OCI-LY1 (cell line): ENCODE measurements around the gene COL8A1.

Experiments
- H2AFZ ChIP-seq: fragments of 200-600 bp; sonication (generic), shearing (Covaris generic); 2 replicates; pipeline ENCODE4 v1.6.0; 2014; ENCODE audit warnings: antibody characterized with exemption, mild to moderate bottlenecking, low read length
- H3F3A ChIP-seq: fragments of 200-600 bp; sonication (generic), shearing (Covaris generic); 2 replicates; pipeline ENCODE4 v1.6.0; 2014; ENCODE audit warnings: mild to moderate bottlenecking, antibody characterized with exemption, low read length, moderate library complexity; ENCODE audit not compliant: insufficient read depth
- H3K27ac ChIP-seq: fragments of 200-600 bp; sonication (generic); 2 replicates; pipeline ENCODE4 v1.5.1; 2014; ENCODE audit warnings: low read length, mixed run types, mild to moderate bottlenecking, low read depth; ENCODE audit not compliant: poor library complexity, severe bottlenecking
- H3K27me3 ChIP-seq: fragments of 200-600 bp; sonication (generic); 2 replicates; pipeline ENCODE4 v1.6.0; 2014; ENCODE audit warnings: antibody characterized with exemption, mild to moderate bottlenecking, low read length, moderate library complexity; ENCODE audit not compliant: insufficient read depth
- H3K36me3 ChIP-seq: fragments of 200-600 bp; sonication (generic); 2 replicates; pipeline ENCODE4 v1.6.1; 2014; ENCODE audit warnings: mild to moderate bottlenecking, antibody characterized with exemption, low read length, moderate library complexity, mixed read lengths; ENCODE audit not compliant: insufficient read depth
- H3K4me1 ChIP-seq: fragments of 200-600 bp; sonication (generic); 2 replicates; pipeline ENCODE4 v1.5.1; 2014; ENCODE audit warnings: mild to moderate bottlenecking, low read length, moderate library complexity; ENCODE audit not compliant: insufficient read depth, severe bottlenecking
- H3K4me2 ChIP-seq: fragments of 200-600 bp; sonication (generic), shearing (Covaris generic); 2 replicates; pipeline ENCODE4 v1.6.1; 2014; ENCODE audit warnings: low read length
- H3K4me3 ChIP-seq: fragments of 200-600 bp; sonication (generic); 2 replicates; pipeline ENCODE4 v1.5.1; 2014; ENCODE audit warnings: low read length, low read depth, mild to moderate bottlenecking, mixed read lengths; ENCODE audit not compliant: poor library complexity, severe bottlenecking
- H3K79me2 ChIP-seq: fragments of 200-600 bp; shearing (Covaris generic); 2 replicates; pipeline ENCODE4 v1.6.1; 2016; ENCODE audit warnings: mixed run types, low read length, mixed read lengths; ENCODE audit not compliant: insufficient read depth
- H3K9ac ChIP-seq: fragments of 200-600 bp; sonication (generic), shearing (Covaris generic); 2 replicates; pipeline ENCODE4 v1.6.1; 2014; ENCODE audit warnings: mild to moderate bottlenecking, low read length, mixed read lengths
- H3K9me2 ChIP-seq: fragments of 200-600 bp; sonication (generic), shearing (Covaris generic); 2 replicates; pipeline ENCODE4 v1.6.1; 2014; ENCODE audit warnings: low read depth, mild to moderate bottlenecking, low read length, mixed read lengths
- H3K9me3 ChIP-seq: fragments of 200-600 bp; shearing (Covaris generic); 2 replicates; pipeline ENCODE4 v1.6.1; 2014; ENCODE audit warnings: low read length, mixed read lengths
- H4K20me1 ChIP-seq: fragments of 200-600 bp; sonication (generic), shearing (Covaris generic); 2 replicates; pipeline ENCODE4 v1.6.0; 2016; ENCODE audit warnings: mild to moderate bottlenecking, low read length; ENCODE audit not compliant: insufficient read depth
- EZH2 ChIP-seq: fragments of 200-600 bp; sonication (generic), shearing (Covaris generic); IDR thresholded peaks from 2 replicates; pipeline ENCODE4 v1.8.0; 2017; ENCODE audit warnings: borderline replicate concordance, mixed run types, mild to moderate bottlenecking, antibody characterized with exemption, low read length, moderate library complexity, mixed read lengths
- TF ChIP-seq, protein P1 (sequence below): fragments of 200-600 bp; sonication (generic), shearing (Covaris generic); IDR thresholded peaks from 2 replicates; pipeline ENCODE4 v1.5.1; 2017; ENCODE audit warnings: mild to moderate bottlenecking, antibody characterized with exemption, low read length, moderate library complexity, mixed read lengths

Gene COL8A1

DNA sequence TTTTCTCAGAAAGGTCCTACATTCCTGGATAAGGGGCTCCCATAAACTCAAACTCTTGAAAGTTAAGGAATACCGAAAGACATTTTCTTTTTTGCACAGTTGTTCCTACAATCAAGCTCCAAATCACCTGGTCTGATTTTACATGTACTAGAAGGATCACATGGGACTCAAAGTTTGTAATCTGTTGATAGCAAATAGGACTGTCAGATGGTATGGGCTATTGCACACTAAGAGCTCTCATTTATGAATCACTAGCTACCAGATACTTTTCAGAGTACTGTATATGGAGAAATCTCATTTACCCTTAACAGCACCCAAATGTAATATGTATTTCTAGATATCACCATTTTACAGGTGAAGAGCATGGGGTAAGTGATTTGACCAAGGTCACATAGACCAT lies 129.7 kb downstream of the COL8A1 start:
- Histone ChIP-seq H3K27me3 (no peaks in the 10 kb centered on the region), H3K9me3 (no peaks in the 10 kb centered on the region), H3K4me2 (no peak overlapping the region), H2AFZ (no peak overlapping the region), H3K27ac (no peak overlapping the region), H3K9ac (no peak overlapping the region), H3K4me1 (no peaks in the 10 kb centered on the region), H3K4me3 (no peak overlapping the region), H3K79me2 (no peaks in the 10 kb centered on the region), H3K9me2 (no peaks in the 10 kb centered on the region), H3F3A (no peaks in the 10 kb centered on the region), H4K20me1 (no peaks in the 10 kb centered on the region), H3K36me3 (no peaks in the 10 kb centered on the region)
- no peak for TF ChIP-seq EZH2
- TF ChIP-seq, protein P1, sequence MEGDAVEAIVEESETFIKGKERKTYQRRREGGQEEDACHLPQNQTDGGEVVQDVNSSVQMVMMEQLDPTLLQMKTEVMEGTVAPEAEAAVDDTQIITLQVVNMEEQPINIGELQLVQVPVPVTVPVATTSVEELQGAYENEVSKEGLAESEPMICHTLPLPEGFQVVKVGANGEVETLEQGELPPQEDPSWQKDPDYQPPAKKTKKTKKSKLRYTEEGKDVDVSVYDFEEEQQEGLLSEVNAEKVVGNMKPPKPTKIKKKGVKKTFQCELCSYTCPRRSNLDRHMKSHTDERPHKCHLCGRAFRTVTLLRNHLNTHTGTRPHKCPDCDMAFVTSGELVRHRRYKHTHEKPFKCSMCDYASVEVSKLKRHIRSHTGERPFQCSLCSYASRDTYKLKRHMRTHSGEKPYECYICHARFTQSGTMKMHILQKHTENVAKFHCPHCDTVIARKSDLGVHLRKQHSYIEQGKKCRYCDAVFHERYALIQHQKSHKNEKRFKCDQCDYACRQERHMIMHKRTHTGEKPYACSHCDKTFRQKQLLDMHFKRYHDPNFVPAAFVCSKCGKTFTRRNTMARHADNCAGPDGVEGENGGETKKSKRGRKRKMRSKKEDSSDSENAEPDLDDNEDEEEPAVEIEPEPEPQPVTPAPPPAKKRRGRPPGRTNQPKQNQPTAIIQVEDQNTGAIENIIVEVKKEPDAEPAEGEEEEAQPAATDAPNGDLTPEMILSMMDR: no peak

DNA sequence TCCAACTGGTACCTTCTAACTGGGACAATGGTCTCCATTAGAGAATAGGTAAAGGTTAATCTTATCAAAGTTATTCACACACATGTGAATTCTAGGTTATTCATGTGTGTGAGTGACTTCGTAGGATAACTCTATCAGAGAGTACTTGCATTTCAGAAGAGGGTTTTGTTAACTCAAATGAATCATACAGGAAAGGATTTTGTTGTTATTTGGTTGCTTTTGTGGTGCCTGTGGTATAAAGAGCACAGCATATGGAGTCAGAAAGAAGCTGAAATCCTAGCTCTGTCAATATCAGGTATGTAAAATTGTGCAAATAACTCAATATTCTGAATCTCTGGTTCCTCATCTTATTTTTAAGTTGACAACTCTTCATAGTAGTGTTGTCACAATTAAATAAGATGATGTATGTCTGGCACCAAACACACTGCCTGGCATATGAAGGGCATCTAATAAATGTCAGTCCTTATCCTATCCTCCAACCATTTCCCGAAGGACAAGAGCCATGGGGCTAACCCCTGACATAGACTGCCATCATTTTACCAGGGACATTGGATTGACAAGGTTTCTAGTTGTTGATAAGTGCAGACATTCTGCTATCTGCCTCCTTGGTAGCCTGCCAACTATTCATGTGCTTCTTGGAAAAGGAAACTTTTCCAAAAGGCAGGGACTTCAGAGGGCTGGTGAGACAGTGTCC lies 130.6 kb downstream of the COL8A1 start:
- no peaks in the 10 kb centered on the region for H3K9me3 ChIP-seq
- H3K4me1 ChIP-seq: no peaks in the 10 kb centered on the region
- no peaks in the 10 kb centered on the region for H4K20me1 ChIP-seq
- no peak for TF ChIP-seq EZH2
- TF ChIP-seq, protein P1: no peak
- H3K9me2 ChIP-seq: no peaks in the 10 kb centered on the region
- H3K9ac ChIP-seq: no peak overlapping the region
- no peaks in the 10 kb centered on the region for H3F3A ChIP-seq
- H3K79me2 ChIP-seq: no peaks in the 10 kb centered on the region
- no peak overlapping the region for H3K4me2 ChIP-seq
- H3K4me3 ChIP-seq: no peak overlapping the region
- H3K27me3 ChIP-seq: no peaks in the 10 kb centered on the region
- no peaks in the 10 kb centered on the region for H3K36me3 ChIP-seq
- no peak overlapping the region for H2AFZ ChIP-seq
- H3K27ac ChIP-seq: no peak overlapping the region

DNA sequence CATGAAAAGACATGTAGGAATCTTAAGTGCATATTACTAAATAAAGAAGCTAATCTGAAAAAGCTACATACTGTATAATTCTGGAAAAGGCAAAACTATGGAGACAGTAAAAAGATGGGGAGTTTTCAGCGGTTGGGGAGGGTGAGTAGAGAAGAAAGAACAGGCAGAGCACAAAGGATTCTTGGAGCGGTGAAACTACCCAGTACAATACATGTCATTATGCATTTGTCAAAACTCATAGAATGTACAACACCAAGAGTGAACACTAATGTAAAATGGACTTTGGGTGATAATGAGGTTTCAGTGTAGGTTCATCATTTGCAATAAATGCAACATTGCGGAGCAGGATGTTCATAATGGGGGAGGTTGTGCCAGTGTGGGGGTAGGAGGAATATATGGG lies 133.8 kb downstream of the COL8A1 start:
- TF ChIP-seq EZH2: no peak
- TF ChIP-seq, protein P1: no peak
- no peaks in the 10 kb centered on the region for H3K9me2 ChIP-seq
- no peaks in the 10 kb centered on the region for H4K20me1 ChIP-seq
- no peaks in the 10 kb centered on the region for H3K36me3 ChIP-seq
- H3K27ac ChIP-seq: no peak overlapping the region
- H3K4me1 ChIP-seq: no peaks in the 10 kb centered on the region
- H3K9me3 ChIP-seq: no peaks in the 10 kb centered on the region
- H3F3A ChIP-seq: no peaks in the 10 kb centered on the region
- H3K4me2 ChIP-seq: no peak overlapping the region
- H2AFZ ChIP-seq: no peak overlapping the region
- no peak overlapping the region for H3K4me3 ChIP-seq
- no peak overlapping the region for H3K9ac ChIP-seq
- no peaks in the 10 kb centered on the region for H3K79me2 ChIP-seq
- H3K27me3 ChIP-seq: no peaks in the 10 kb centered on the region
